Loucy (cell line): Measurements from ENCODE around the gene TXNRD2.

ENCODE experiments used
- CTCF ChIP-seq: fragments of 200-600 bp; sonication (generic); conservative IDR thresholded peaks from 2 replicates; pipeline ENCODE4 v1.5.1; 2014; ENCODE audit warnings: mild to moderate bottlenecking, antibody characterized with exemption, low read length
- EZH2phosphoT487 ChIP-seq: fragments of 200-600 bp; IDR thresholded peaks from 2 replicates; pipeline ENCODE4 v1.6.1; 2018; ENCODE audit warnings: antibody characterized with exemption, mild to moderate bottlenecking, moderate library complexity, borderline replicate concordance

- no peak for TF ChIP-seq CTCF
- TF ChIP-seq EZH2phosphoT487: no peak
Measured at GRCh38 chr22:19871023-19871844, 70.4 kb downstream of the TXNRD2 start.
